ENCODE data around the gene RNF11.

RNF11 gene

DNA sequence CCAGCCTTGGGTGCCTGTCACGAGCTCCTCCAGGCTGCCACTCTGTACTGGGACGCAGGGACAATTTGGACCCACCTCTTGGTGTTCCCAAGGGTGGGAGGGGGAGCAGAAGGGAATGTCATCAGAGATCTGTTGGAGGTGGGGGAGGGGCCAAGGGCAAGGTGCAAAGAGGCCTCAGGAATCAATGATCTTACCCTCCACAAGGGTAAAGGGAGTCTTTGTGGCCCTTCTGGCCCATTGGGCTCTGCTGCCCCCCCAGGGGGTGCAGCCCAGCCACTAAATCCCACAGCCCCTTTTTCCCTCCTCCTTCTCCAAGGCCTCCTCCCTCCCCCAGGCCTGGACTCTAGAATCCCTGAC, 85.8 kb downstream of the RNF11 start:
- H3K4me3 ChIP-seq (ENCODE audit: low read depth, low read length) = no peak overlapping the region
- TF ChIP-seq, protein P1, sequence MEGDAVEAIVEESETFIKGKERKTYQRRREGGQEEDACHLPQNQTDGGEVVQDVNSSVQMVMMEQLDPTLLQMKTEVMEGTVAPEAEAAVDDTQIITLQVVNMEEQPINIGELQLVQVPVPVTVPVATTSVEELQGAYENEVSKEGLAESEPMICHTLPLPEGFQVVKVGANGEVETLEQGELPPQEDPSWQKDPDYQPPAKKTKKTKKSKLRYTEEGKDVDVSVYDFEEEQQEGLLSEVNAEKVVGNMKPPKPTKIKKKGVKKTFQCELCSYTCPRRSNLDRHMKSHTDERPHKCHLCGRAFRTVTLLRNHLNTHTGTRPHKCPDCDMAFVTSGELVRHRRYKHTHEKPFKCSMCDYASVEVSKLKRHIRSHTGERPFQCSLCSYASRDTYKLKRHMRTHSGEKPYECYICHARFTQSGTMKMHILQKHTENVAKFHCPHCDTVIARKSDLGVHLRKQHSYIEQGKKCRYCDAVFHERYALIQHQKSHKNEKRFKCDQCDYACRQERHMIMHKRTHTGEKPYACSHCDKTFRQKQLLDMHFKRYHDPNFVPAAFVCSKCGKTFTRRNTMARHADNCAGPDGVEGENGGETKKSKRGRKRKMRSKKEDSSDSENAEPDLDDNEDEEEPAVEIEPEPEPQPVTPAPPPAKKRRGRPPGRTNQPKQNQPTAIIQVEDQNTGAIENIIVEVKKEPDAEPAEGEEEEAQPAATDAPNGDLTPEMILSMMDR (IDR thresholded peaks at IDR 0.05; ENCODE audit: insufficient read depth, low read depth, low read length, missing control alignments) = no peak
- DNase-seq (ENCODE audit: low read depth) = no peak

DNA sequence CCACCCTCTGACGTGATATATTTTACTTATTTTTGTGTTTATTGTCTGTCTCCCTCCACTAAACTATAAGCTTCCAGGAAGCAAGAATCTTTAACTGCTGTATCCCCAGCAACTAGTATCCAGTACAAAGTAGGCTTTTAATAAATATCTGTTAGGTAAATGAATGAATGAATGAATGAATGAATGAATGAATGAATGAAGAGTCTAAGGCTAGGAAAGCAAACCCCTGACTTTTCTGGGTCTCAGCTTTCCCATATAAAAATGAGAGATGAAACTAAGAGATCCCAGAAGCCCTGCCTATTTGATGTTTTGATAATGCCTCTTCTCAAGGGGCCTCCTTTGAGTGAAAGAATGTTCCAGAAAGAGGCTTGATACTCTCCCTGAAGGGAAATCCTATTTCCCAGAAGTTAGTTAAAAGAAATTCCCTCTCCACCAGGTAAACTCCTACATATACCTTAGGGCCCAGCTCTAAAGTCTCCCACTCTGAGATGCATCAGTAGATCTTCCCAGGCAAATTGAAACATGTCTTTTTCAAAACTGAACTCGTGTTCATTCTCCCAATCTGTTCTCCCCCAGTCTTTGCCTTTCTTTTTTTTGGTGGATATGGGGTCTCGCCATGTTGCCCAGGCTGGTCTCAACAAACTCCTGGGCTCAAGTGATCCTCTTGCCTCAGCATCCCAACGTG, 86.5 kb downstream of the RNF11 start:
- DNase-seq (ENCODE audit: low read depth) = no peak
- TF ChIP-seq, protein P1 (IDR thresholded peaks at IDR 0.05; ENCODE audit: insufficient read depth, low read depth, low read length, missing control alignments) = no peak
- H3K4me3 ChIP-seq (ENCODE audit: low read depth, low read length) = no peak overlapping the region

Data from GM12865 (cell line).